COLO668 (cell line): ENCODE data around the gene UXS1.

Source experiments
- DNase-seq: peaks from one replicate; lab custom pipeline; 2025; ENCODE audit not compliant: unreplicated experiment; lab: John Stamatoyannopoulos, UW

UXS1 gene

GRCh38 chr2:106161938-106162820 is 31.9 kb downstream of the UXS1 start:
- no peak for DNase-seq

- DNase-seq: no peak
Observed at GRCh38 chr2:106161341-106161740, 32.8 kb downstream of the UXS1 start.

GRCh38 chr2:106160786-106161261 is 33.3 kb downstream of the UXS1 start:
- DNase-seq: peak; percentile 56

- no peak for DNase-seq
Observed at GRCh38 chr2:106159866-106160785, 34.0 kb downstream of the UXS1 start.

- DNase-seq: no peak
Observed at GRCh38 chr2:106158871-106159270, 35.2 kb downstream of the UXS1 start.

- no peak for DNase-seq
Observed at GRCh38 chr2:106158131-106158530, 36.0 kb downstream of the UXS1 start.

- no peak for DNase-seq
Observed at GRCh38 chr2:106157416-106157815, 36.7 kb downstream of the UXS1 start.

GRCh38 chr2:106156305-106157296 is 37.5 kb downstream of the UXS1 start:
- no peak for DNase-seq

- no peak for DNase-seq
Observed at GRCh38 chr2:106153781-106154180, 40.3 kb downstream of the UXS1 start.

GRCh38 chr2:106147665-106148064 is 46.4 kb downstream of the UXS1 start:
- no peak for DNase-seq

- DNase-seq: no peak
Observed at GRCh38 chr2:106147159-106147558, 46.9 kb downstream of the UXS1 start.

- no peak for DNase-seq
Observed at GRCh38 chr2:106144621-106145331, 49.3 kb downstream of the UXS1 start.

- no peak for DNase-seq
Observed at GRCh38 chr2:106143495-106144215, 50.4 kb downstream of the UXS1 start.

- no peak for DNase-seq
Observed at GRCh38 chr2:106142683-106143082, 51.4 kb downstream of the UXS1 start.

- DNase-seq: no peak
Observed at GRCh38 chr2:106140913-106141312, 53.2 kb downstream of the UXS1 start.

- DNase-seq: no peak
Observed at GRCh38 chr2:106140113-106140512, 54.0 kb downstream of the UXS1 start.

GRCh38 chr2:106139238-106139935 is 54.7 kb downstream of the UXS1 start:
- DNase-seq: no peak

GRCh38 chr2:106138543-106139237 is 55.4 kb downstream of the UXS1 start:
- no peak for DNase-seq
